Neural progenitor cell (in vitro differentiated cells): ENCODE measurements around the gene AMOTL2. TPM values are rescaled to one million over a fixed set of nuclear protein-coding genes. Genes with fewer than 3 reads are reported as not detected.

Source experiments
- DNase-seq: peaks from one replicate; pipeline ENCODE4 v3.0.0-alpha.2; 2016; ENCODE audit warnings: low spot score
- H2AFZ ChIP-seq: fragments of 200-600 bp; sonication (generic); replicated peaks from 2 replicates; pipeline ENCODE4 v1.6.1; 2016; ENCODE audit warnings: antibody characterized with exemption
- H3F3A ChIP-seq: fragments of 200-600 bp; sonication (generic); 2 replicates; pipeline ENCODE4 v1.6.1; 2016; ENCODE audit warnings: antibody characterized with exemption, low read depth
- H3K27ac ChIP-seq: fragments of 200-600 bp; sonication (generic); 2 replicates; pipeline ENCODE4 v1.5.1; 2016; ENCODE audit warnings: mild to moderate bottlenecking
- H3K27me3 ChIP-seq: fragments of 200-600 bp; sonication (generic); 2 replicates; pipeline ENCODE4 v1.6.1; 2016; ENCODE audit warnings: mild to moderate bottlenecking, moderate library complexity
- H3K36me3 ChIP-seq: fragments of 200-600 bp; sonication (generic); 2 replicates; pipeline ENCODE4 v1.5.1; 2016
- H3K4me1 ChIP-seq: fragments of 200-600 bp; sonication (generic); 2 replicates; pipeline ENCODE4 v1.6.1; 2016; ENCODE audit warnings: mixed run types
- H3K4me2 ChIP-seq: fragments of 200-600 bp; sonication (generic); 2 replicates; pipeline ENCODE4 v1.6.1; 2016
- H3K4me3 ChIP-seq: fragments of 200-600 bp; sonication (generic); 2 replicates; pipeline ENCODE4 v1.5.1; 2016
- H3K79me2 ChIP-seq: fragments of 200-600 bp; sonication (generic); 2 replicates; pipeline ENCODE4 v1.6.1; 2016; ENCODE audit warnings: low read depth
- H3K9ac ChIP-seq: fragments of 200-600 bp; sonication (generic); 2 replicates; pipeline ENCODE4 v1.6.1; 2016
- H3K9me3 ChIP-seq: fragments of 200-600 bp; sonication (generic); 2 replicates; pipeline ENCODE4 v1.5.1; 2016; ENCODE audit warnings: low read depth
- H4K20me1 ChIP-seq: fragments of 200-600 bp; sonication (generic); 2 replicates; pipeline ENCODE4 v1.6.1; 2016; ENCODE audit warnings: low read depth
- H3K27ac Mint-ChIP-seq: 3 replicates; pipeline ENCODE4 v1.8.0; 2021; ENCODE audit warnings: mixed read lengths
- H3K27me3 Mint-ChIP-seq: 2 replicates; pipeline ENCODE4 v1.8.0; 2022; ENCODE audit warnings: low read depth, mild to moderate bottlenecking, inconsistent platforms, moderate library complexity, mixed read lengths; ENCODE audit not compliant: insufficient read depth
- H3K36me3 Mint-ChIP-seq: 3 replicates; pipeline ENCODE4 v1.8.0; 2021; ENCODE audit warnings: mixed read lengths
- H3K4me1 Mint-ChIP-seq: 3 replicates; pipeline ENCODE4 v1.8.0; 2021; ENCODE audit warnings: mixed read lengths
- H3K4me3 Mint-ChIP-seq: 3 replicates; pipeline ENCODE4 v1.8.0; 2021; ENCODE audit warnings: mild to moderate bottlenecking, moderate library complexity, mixed read lengths
- H3K9me3 Mint-ChIP-seq: 3 replicates; pipeline ENCODE4 v1.8.0; 2020; ENCODE audit warnings: mixed read lengths
- EZH2 ChIP-seq: fragments of 200-600 bp; sonication (generic); IDR thresholded peaks from 2 replicates; pipeline ENCODE4 v1.6.1; 2017; ENCODE audit warnings: antibody characterized with exemption, mild to moderate bottlenecking, moderate library complexity
- EZH2phosphoT487 ChIP-seq: fragments of 200-600 bp; sonication (generic); IDR thresholded peaks from 2 replicates; pipeline ENCODE4 v1.6.1; 2017; ENCODE audit warnings: antibody characterized with exemption
- total RNA-seq: library from RNA; depleted of rRNA; stranded (reverse); fragments of >200 nt; gene quantifications from 2 replicates; pipeline ENCODE4 v1.2.3, GENCODE V29; 2015; ENCODE audit warnings: low replicate concordance
- TF ChIP-seq, protein P1 (sequence below): fragments of 200-600 bp; sonication (generic); IDR thresholded peaks from 2 replicates; pipeline ENCODE4 v1.5.1; 2017; ENCODE audit warnings: antibody characterized with exemption, mild to moderate bottlenecking

AMOTL2 gene
- total RNA-seq, 1 donor from 2014 or later: 62.9 TPM

DNA sequence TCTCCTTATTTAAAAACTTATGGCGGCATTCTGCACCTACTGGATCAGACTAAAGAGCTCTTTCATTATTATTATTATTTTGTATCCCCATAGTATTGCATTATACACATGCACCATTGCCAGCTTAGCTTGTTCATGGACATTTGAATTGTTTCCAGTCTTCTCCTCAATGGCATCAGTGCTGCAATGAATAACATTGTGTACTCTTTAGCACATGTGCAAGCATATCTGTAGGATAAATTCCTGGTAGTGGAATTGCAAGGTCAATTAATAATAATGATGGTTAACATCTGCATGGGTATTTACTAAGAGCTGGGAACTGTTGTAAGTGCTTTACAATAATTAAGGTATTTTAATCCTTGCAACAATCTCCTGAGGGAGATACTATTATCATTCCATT lies 52.0 kb downstream of the AMOTL2 start:
- Mint-ChIP-seq H3K9me3 (no peaks in the 10 kb centered on the region), H3K36me3 (no peaks in the 10 kb centered on the region), H3K27me3 (peaks cover 9% of the 10 kb centered on the region), H3K4me3 (no peak overlapping the region), H3K4me1 (peaks cover 15% of the 10 kb centered on the region), H3K27ac (no peak overlapping the region)
- Histone ChIP-seq H3K79me2 (no peaks in the 10 kb centered on the region), H3K36me3 (no peaks in the 10 kb centered on the region), H3K27me3 (no peaks in the 10 kb centered on the region), H3K27ac (no peak overlapping the region), H3F3A (no peaks in the 10 kb centered on the region), H3K4me2 (no peak overlapping the region), H3K9me3 (no peaks in the 10 kb centered on the region), H3K4me3 (no peak overlapping the region), H4K20me1 (no peaks in the 10 kb centered on the region), H3K4me1 (peaks cover 17% of the 10 kb centered on the region), H3K9ac (no peak overlapping the region), H2AFZ (no peak overlapping the region)
- TF ChIP-seq EZH2phosphoT487 (no peak), EZH2 (no peak)
- TF ChIP-seq, protein P1, sequence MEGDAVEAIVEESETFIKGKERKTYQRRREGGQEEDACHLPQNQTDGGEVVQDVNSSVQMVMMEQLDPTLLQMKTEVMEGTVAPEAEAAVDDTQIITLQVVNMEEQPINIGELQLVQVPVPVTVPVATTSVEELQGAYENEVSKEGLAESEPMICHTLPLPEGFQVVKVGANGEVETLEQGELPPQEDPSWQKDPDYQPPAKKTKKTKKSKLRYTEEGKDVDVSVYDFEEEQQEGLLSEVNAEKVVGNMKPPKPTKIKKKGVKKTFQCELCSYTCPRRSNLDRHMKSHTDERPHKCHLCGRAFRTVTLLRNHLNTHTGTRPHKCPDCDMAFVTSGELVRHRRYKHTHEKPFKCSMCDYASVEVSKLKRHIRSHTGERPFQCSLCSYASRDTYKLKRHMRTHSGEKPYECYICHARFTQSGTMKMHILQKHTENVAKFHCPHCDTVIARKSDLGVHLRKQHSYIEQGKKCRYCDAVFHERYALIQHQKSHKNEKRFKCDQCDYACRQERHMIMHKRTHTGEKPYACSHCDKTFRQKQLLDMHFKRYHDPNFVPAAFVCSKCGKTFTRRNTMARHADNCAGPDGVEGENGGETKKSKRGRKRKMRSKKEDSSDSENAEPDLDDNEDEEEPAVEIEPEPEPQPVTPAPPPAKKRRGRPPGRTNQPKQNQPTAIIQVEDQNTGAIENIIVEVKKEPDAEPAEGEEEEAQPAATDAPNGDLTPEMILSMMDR: no peak
- DNase-seq: no peak

DNA sequence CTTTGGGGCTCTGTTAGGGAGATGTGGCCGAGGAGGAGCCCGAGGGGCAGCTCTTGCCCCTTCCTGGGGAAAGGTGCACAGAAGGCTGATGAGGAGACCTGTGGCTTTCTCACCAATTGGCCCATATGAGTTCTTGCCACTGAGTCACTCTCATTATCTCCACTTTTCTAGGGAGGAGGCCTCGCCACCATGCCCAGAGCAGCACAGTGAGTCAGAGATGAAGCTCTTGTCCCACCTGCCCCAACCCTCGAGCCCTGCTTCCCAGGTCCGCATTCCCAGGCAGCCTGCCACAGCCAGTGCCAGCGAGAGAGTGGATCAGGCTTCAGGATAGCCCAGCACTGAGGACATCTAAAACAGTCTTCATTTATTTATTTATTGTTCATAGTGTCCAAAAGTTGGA lies 53.5 kb downstream of the AMOTL2 start:
- H3K4me1 Mint-ChIP-seq: peaks cover 10% of the 10 kb centered on the region
- Histone ChIP-seq H3K9ac (no peak overlapping the region), H3K4me1 (peaks cover 1% of the 10 kb centered on the region), H3F3A (no peaks in the 10 kb centered on the region), H3K27me3 (no peaks in the 10 kb centered on the region), H3K27ac (no peak overlapping the region), H3K4me2 (no peak overlapping the region), H3K4me3 (no peak overlapping the region), H3K79me2 (no peaks in the 10 kb centered on the region), H3K36me3 (no peaks in the 10 kb centered on the region), H2AFZ (no peak overlapping the region), H3K9me3 (no peaks in the 10 kb centered on the region), H4K20me1 (no peaks in the 10 kb centered on the region)
- H3K36me3 Mint-ChIP-seq: no peaks in the 10 kb centered on the region
- TF ChIP-seq, protein P1: no peak
- no peak for TF ChIP-seq EZH2
- no peak for TF ChIP-seq EZH2phosphoT487
- H3K27ac Mint-ChIP-seq: no peak overlapping the region
- no peak overlapping the region for H3K4me3 Mint-ChIP-seq
- DNase-seq: no peak
- peaks cover 6% of the 10 kb centered on the region for H3K27me3 Mint-ChIP-seq
- H3K9me3 Mint-ChIP-seq: no peaks in the 10 kb centered on the region

DNA sequence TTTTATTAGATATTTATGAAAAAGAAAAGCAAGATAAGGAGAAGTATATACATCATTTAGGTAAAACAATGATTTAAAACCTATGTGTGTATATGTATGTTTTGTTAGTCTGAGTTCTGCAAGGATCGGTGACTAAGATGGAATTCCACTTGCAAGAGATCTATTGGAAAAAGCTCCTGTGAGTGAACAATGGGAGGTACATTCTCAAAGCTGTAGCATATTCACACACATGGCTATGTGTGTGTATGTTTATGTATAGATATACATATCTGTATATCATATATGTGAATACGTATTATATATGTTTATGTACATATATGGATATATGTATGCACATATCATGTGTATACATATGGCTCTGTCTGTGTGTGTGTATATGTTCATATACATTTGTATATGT lies 54.3 kb downstream of the AMOTL2 start:
- H3K27me3 ChIP-seq: peaks cover 2% of the 10 kb centered on the region

More for the DNA sequence above, 54.3 kb downstream of the AMOTL2 start:
- Mint-ChIP-seq H3K27ac (no peak overlapping the region), H3K36me3 (no peaks in the 10 kb centered on the region), H3K4me1 (peaks cover 9% of the 10 kb centered on the region), H3K9me3 (no peaks in the 10 kb centered on the region), H3K27me3 (peaks cover 6% of the 10 kb centered on the region), H3K4me3 (no peak overlapping the region)
- DNase-seq: no peak
- peaks cover 6% of the 10 kb centered on the region for H3K4me1 ChIP-seq
- no peaks in the 10 kb centered on the region for H3K36me3 ChIP-seq
- H3F3A ChIP-seq: no peaks in the 10 kb centered on the region
- H3K9me3 ChIP-seq: no peaks in the 10 kb centered on the region
- no peak overlapping the region for H2AFZ ChIP-seq
- TF ChIP-seq EZH2phosphoT487 (no peak), EZH2 (no peak)
- TF ChIP-seq, protein P1: no peak
- no peaks in the 10 kb centered on the region for H4K20me1 ChIP-seq
- no peak overlapping the region for H3K4me2 ChIP-seq
- no peak overlapping the region for H3K27ac ChIP-seq
- H3K79me2 ChIP-seq: no peaks in the 10 kb centered on the region
- H3K4me3 ChIP-seq: no peak overlapping the region
- H3K9ac ChIP-seq: no peak overlapping the region
